Stimulated activated CD8-positive, alpha-beta memory T cell treated with anti-CD3 and anti-CD28 coated beads, Interleukin-4, amount 100 ng/mL, for 48 hours (primary cell): Measurements from ENCODE around the gene ACSF3.
"Not testable (repeated sequence)": the region's sequence is repeated elsewhere in the genome, so short reads cannot be mapped to it uniquely, and the experiment has no call there.

Experiments
- DNase-seq: peaks from one replicate; pipeline ENCODE4 v3.0.0-alpha.2; 2020

The ACSF3 gene

GRCh38 chr16:89056592-89056991 is 37.1 kb upstream of the ACSF3 start:
- DNase-seq = no peak

- DNase-seq = no peak
Observed at GRCh38 chr16:89057738-89058137, 35.9 kb upstream of the ACSF3 start.

GRCh38 chr16:89058812-89059211 is 34.8 kb upstream of the ACSF3 start:
- DNase-seq = no peak

- DNase-seq = no peak
Observed at GRCh38 chr16:89060207-89060794, 33.4 kb upstream of the ACSF3 start.

GRCh38 chr16:89061086-89061485 is 32.6 kb upstream of the ACSF3 start:
- no peak for DNase-seq

GRCh38 chr16:89061590-89062380 is 31.9 kb upstream of the ACSF3 start:
- DNase-seq = no peak

DNA sequence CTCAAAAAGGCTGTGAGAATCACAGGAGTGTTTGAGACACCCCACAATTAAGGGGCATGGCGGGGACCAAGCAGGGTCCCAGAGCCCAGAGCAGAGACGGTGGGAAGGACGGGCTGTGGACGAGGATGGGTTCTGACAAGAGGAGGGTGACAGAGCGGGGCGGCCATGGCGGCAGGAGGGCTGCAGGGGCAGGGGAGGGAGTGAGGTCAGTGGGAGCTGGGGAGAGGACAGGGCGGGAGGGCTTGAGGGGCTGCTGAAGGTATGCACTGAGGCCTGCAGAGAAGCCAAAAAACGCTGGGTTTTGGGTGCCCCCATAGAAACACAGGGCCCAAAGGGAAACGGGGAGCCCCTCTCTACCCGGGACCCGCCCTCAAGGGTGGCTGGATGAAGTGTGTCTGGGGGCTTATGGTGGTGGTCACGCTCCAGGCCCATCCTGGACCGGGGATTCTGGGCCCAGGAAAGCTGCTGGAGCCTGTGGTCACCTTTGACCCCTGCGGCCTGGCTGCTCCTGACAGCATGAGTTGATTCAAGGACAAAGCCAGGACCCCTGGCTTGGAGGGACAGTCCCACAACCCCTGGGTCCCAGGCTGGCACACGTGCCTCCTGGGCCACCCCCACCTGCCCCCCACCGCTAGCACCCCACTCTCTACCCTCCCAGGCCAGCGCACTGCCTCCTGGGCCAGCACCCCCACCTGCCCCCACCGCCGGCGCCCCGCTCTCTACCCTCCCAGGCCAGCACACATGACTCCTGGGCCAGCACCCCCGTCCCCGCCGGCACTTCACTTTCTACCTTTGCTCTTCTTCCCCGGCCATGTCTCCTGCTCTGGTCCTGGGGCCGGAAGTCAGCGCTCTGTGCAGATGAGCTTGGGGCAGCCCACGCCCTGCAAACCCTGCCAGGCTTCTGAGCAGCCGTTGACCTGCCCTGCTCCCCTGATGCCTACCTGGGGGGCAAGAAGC is 31.0 kb upstream of the ACSF3 start:
- no peak for DNase-seq

GRCh38 chr16:89063768-89064320 is 29.8 kb upstream of the ACSF3 start:
- no peak for DNase-seq

- DNase-seq = no peak
Observed at GRCh38 chr16:89064606-89065457, 28.8 kb upstream of the ACSF3 start.

- no peak for DNase-seq
Observed at GRCh38 chr16:89065458-89065822, 28.2 kb upstream of the ACSF3 start.

DNA sequence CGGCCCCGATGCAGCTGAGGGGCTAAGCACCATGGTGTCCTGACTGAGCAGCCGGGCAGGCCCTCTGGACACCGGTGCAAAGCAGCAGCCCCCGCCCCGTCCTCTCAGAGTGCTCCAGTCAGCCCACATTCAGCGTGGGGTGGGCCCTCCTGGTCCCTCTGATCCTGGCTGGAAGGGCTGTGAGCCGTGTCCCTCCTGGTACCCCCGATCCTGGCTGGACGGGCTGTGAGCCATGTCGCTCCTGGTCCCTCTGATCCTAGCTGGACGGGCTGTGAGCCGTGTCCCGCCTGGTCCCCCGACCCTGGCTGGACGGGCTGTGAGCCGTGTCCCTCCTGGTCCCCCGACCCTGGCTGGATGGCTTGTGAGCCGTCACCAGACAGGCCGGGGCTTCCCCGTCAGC is 26.9 kb upstream of the ACSF3 start:
- DNase-seq = no peak

DNA sequence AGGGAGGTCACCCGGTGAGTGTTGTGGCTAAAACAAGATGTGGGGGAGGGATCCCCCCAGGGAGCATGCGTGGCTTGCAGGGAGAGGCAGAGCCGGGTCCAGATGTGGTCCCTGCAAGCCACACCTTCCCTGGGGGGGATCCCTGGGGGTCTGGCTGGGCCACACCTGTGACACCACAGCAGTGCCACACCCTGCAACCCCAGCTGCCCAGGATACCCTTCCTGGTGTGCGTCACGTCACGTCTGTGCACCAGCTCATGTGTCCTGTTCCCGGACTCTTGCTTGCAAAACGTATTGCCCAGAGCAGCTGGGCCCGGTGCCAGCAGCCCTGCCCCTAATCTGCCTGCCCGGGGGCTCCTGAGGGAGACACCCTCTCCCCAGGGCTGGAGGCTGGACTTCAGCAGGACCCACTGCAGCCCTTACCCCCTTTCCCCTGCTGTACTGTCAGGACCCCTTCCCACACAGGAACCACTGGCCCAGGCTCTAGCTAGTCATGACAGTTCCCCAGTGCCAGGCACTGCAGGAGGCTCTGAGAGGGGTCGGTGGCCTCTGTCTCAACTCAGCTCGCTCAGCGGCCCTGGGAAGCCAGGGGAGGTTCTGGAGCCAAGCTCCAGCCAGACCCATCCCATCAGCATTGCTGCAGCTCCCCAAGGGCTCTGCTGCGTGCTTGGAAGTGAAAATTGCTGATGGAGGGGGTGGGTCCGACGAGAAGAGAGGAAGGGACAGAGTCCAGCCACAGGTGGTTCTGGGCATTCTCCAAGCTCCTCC is 25.8 kb upstream of the ACSF3 start:
- DNase-seq = no peak

GRCh38 chr16:89068814-89069616 is 24.6 kb upstream of the ACSF3 start:
- not testable (repeated sequence) for DNase-seq

GRCh38 chr16:89069920-89070319 is 23.7 kb upstream of the ACSF3 start:
- no peak for DNase-seq

- no peak for DNase-seq
Observed at GRCh38 chr16:89070590-89070989, 23.1 kb upstream of the ACSF3 start.

GRCh38 chr16:89071686-89072547 is 21.7 kb upstream of the ACSF3 start:
- no peak for DNase-seq

- DNase-seq = no peak
Observed at GRCh38 chr16:89072548-89073130, 21.0 kb upstream of the ACSF3 start.

GRCh38 chr16:89073346-89074071 is 20.1 kb upstream of the ACSF3 start:
- DNase-seq = no peak
